ENCODE data around the gene FAH. TPM values are rescaled to one million over a fixed set of nuclear protein-coding genes. Genes with fewer than 3 reads are reported as not detected.

FAH gene
- 19.8 and 27.1 TPM in 2 replicates for total RNA-seq

DNA sequence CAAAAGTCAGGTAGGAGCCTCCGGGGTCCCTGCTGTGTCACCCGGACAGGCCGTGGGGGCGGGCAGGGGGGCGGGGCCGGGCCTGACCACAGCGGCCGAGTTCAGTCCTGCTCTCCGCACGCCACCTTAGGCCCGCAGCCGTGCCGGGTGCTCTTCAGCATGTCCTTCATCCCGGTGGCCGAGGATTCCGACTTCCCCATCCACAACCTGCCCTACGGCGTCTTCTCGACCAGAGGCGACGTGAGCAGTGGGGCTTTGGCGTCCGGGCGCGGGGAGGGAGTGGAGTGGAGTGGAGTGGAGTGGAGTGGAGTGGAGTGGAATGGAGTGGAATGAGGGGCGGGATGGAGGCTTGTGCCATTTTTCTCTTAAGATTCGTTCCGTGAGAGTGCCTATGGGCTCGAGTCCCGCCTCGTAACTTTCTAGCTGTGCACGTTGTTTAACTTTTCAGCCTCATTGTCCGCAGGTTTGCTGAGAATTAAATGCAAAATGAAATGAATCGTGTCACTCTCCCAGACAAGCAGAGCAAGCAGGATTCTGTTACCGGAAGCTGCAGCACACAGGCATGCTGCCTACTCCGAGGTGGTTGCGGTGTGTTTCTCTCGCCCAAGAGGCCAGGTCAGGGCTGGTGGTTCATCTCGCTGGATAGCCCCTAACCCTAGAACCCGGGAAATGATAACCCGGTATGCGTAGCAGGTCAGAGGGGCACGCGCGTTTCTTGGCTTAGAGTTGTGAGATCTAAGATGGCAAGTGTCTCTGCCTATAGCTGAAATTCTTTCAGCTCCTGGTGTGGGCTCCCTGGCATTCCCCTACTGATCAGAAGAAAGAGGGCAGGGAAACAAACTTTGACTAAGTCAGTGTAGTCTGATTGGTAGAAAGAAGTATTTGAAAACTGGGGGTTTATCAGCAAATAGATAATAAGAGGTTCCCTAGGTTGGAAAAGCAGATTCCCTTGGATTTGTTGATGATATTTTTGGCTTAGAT, at the start of gene FAH:
Gene FAH, plus strand, starts transcription at position 104 of the 981 bp plus-strand sequence. Its CDS starts 56 bp downstream, at position 160.

Other genes starting within 250 kb of the FAH start
- gene BCL2A1, start 181.8 kb upstream of the FAH start, total RNA-seq, result not detected in 2 replicates
- gene ZFAND6, start 93.3 kb upstream of the FAH start, total RNA-seq, result 148 TPM in 2 replicates
- gene CTXND1, start 99.2 kb downstream of the FAH start, total RNA-seq, result not detected in 2 replicates

All from hair follicle dermal papilla cell (primary cell).